DMS79 (cell line): Measurements from ENCODE around the gene PIMREG.
"Not testable (repeated sequence)": the region's sequence is repeated elsewhere in the genome, so short reads cannot be mapped to it uniquely, and the experiment has no call there.

Experiments
- DNase-seq: peaks from one replicate; lab custom pipeline; 2025; lab: John Stamatoyannopoulos, UW

Gene PIMREG

GRCh38 chr17:6478486-6478885, 34.2 kb downstream of the PIMREG start:
- DNase-seq: no peak

GRCh38 chr17:6479622-6480302, 35.5 kb downstream of the PIMREG start:
- no peak for DNase-seq

- DNase-seq: no peak
Measured at GRCh38 chr17:6480303-6480675, 36.0 kb downstream of the PIMREG start.

- DNase-seq: no peak
Measured at GRCh38 chr17:6482105-6482455, 37.8 kb downstream of the PIMREG start.

- DNase-seq: not testable (repeated sequence)
Measured at GRCh38 chr17:6482796-6483195, 38.5 kb downstream of the PIMREG start.

- no peak for DNase-seq
Measured at GRCh38 chr17:6483507-6483906, 39.3 kb downstream of the PIMREG start.

GRCh38 chr17:6485646-6486412, 41.6 kb downstream of the PIMREG start:
- DNase-seq: no peak

GRCh38 chr17:6487251-6488007, 43.2 kb downstream of the PIMREG start:
- DNase-seq: no peak

- no peak for DNase-seq
Measured at GRCh38 chr17:6488008-6488539, 43.8 kb downstream of the PIMREG start.

- no peak for DNase-seq
Measured at GRCh38 chr17:6489016-6489550, 44.8 kb downstream of the PIMREG start.

GRCh38 chr17:6491071-6491700, 46.9 kb downstream of the PIMREG start:
- DNase-seq: no peak

- no peak for DNase-seq
Measured at GRCh38 chr17:6492892-6493674, 48.8 kb downstream of the PIMREG start.

- DNase-seq: no peak
Measured at GRCh38 chr17:6494239-6494941, 50.1 kb downstream of the PIMREG start.

- no peak for DNase-seq
Measured at GRCh38 chr17:6495450-6496115, 51.3 kb downstream of the PIMREG start.

- no peak for DNase-seq
Measured at GRCh38 chr17:6496116-6496481, 51.8 kb downstream of the PIMREG start.

- no peak for DNase-seq
Measured at GRCh38 chr17:6496640-6497441, 52.6 kb downstream of the PIMREG start.

- no peak for DNase-seq
Measured at GRCh38 chr17:6497496-6498221, 53.4 kb downstream of the PIMREG start.

GRCh38 chr17:6498356-6498755, 54.1 kb downstream of the PIMREG start:
- no peak for DNase-seq
